ENCODE measurements around the gene EVI5.

DNA sequence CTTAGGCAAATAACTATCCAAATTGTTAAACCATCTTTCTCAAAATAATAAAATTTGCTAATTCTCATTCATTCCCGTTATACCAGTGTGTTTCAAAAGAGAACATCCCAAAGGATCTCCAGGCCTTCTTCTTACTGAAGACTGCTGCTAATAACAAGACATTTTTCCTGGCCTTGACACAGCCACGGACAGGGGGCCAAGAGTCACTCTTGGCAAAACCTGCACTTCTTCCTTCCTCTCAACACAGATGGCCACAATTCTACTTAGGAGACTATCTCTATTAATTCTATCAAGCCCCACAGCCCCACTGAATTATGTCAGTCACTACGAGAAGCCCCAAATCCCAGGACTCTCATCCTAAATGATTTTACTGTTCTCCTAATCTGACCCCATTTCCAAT, 86.0 kb downstream of the EVI5 start:
- TF ChIP-seq CTCF (IDR thresholded peaks at IDR 0.05) (no peak), POLR2A (IDR thresholded peaks at IDR 0.05) (no peak)

Measured in gastroesophageal sphincter (tissue), 3 donors.